ENCODE measurements around the gene ZNF396.

- TF ChIP-seq, protein P1, sequence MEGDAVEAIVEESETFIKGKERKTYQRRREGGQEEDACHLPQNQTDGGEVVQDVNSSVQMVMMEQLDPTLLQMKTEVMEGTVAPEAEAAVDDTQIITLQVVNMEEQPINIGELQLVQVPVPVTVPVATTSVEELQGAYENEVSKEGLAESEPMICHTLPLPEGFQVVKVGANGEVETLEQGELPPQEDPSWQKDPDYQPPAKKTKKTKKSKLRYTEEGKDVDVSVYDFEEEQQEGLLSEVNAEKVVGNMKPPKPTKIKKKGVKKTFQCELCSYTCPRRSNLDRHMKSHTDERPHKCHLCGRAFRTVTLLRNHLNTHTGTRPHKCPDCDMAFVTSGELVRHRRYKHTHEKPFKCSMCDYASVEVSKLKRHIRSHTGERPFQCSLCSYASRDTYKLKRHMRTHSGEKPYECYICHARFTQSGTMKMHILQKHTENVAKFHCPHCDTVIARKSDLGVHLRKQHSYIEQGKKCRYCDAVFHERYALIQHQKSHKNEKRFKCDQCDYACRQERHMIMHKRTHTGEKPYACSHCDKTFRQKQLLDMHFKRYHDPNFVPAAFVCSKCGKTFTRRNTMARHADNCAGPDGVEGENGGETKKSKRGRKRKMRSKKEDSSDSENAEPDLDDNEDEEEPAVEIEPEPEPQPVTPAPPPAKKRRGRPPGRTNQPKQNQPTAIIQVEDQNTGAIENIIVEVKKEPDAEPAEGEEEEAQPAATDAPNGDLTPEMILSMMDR (IDR thresholded peaks at IDR 0.05 in 8 of 11, conservative IDR thresholded peaks at IDR 0.05 in 3 of 11): no peak
- no peak for TF ChIP-seq POLR2A (IDR thresholded peaks at IDR 0.05)
Measured at GRCh38 chr18:35378574-35378896, 1.4 kb upstream of the ZNF396 start.

Measured in spleen (tissue), 7 donors.